Heart right ventricle (tissue), 16 donors: ENCODE data around the gene BTBD7. TPM values are rescaled to one million over a fixed set of nuclear protein-coding genes. Genes with fewer than 3 reads are reported as not detected.
A peak's percentile ranks its signal among the peaks of the same experiment; 100 is the strongest.

Experiments used
- ATAC-seq, 8 donors: fragments of 200-7000 bp; cut with Tn5 transposase; one replicate each; pipeline ENCODE4 v1.9.1; 2020; ENCODE audit warnings: mild to moderate bottlenecking in 8 of 8, moderate library complexity in 8 of 8, moderate number of reproducible peaks in 1 of 8
- DNase-seq, 2 donors: peaks; one replicate each; pipeline ENCODE4 v3.0.0-alpha.2; 2020
- H3K27ac ChIP-seq, 10 donors: fragments of 200-600 bp; sonication (generic) in 2 of 10; one replicate each; pipeline versions ENCODE4 v1.5.0 to v1.8.0; 2020 to 2022; ENCODE audit warnings: mild to moderate bottlenecking in 3 of 10
- H3K27me3 ChIP-seq, 7 donors: fragments of 200-600 bp; one replicate each; pipeline ENCODE4 v1.8.0; 2021 to 2022; ENCODE audit warnings: mild to moderate bottlenecking in 2 of 7
- H3K36me3 ChIP-seq, 9 donors: fragments of 200-600 bp; sonication (generic) in 1 of 9; one replicate each; pipeline versions ENCODE4 v1.5.0 to v1.8.0; 2020 to 2022; ENCODE audit warnings: mild to moderate bottlenecking in 2 of 9
- H3K4me1 ChIP-seq, 9 donors: fragments of 200-600 bp; sonication (generic) in 1 of 9; one replicate each; pipeline versions ENCODE4 v1.5.0 to v1.8.0; 2020 to 2022; ENCODE audit warnings: mild to moderate bottlenecking in 4 of 9
- H3K4me3 ChIP-seq, 10 donors: fragments of 200-600 bp; sonication (generic) in 2 of 10; one replicate each; pipeline versions ENCODE4 v1.5.0 to v1.8.0; 2020 to 2022; ENCODE audit warnings: mild to moderate bottlenecking in 7 of 10, moderate library complexity in 2 of 10
- H3K9me3 ChIP-seq, 11 donors: fragments of 200-600 bp in 10 of 11; sonication (generic) in 2 of 11; one replicate each; pipeline versions ENCODE4 v1.5.0 to v1.8.0; 2013 to 2022; ENCODE audit warnings: mild to moderate bottlenecking in 2 of 11, control low read depth in 1 of 11, moderate library complexity in 1 of 11
- CTCF ChIP-seq, 9 donors: fragments of 200-600 bp; sonication (generic) in 2 of 9; IDR thresholded peaks; one replicate each; pipeline versions ENCODE4 v1.5.0 to v1.8.0; 2021 to 2022; ENCODE audit warnings: antibody characterized with exemption in 9 of 9, mild to moderate bottlenecking in 5 of 9, moderate library complexity in 1 of 9
- WGBS, 2 donors: extraction: QIAGEN DNeasy Blood & Tissue Kit; methylation state at CpG; one replicate each; pipeline ENCODE4 v1.1.7; 2013; ENCODE audit warnings: inconsistent platforms in 1 of 2; 5-methylcytosine and 5-hydroxymethylcytosine counted together
- intact Hi-C, 10 donors: fragments of 100-400 bp; cut with DNase I; formaldehyde crosslinking; loops; one replicate each; pipeline versions ENCODE4 v1.11.1 to v1.14.2; 2022
- polyA plus RNA-seq, 2 donors: library from polyadenylated mRNA; stranded (reverse); fragments of 200-250 nt; gene quantifications; one replicate each; pipeline ENCODE4 v1.2.3, GENCODE V29; 2013
- total RNA-seq, 10 donors: library from RNA; stranded (reverse); fragmentation: NEBNext Ultra II Directional in 3 of 10; extraction: Animal tissue kit (Norgen Biotek cat#: 25700) in 3 of 10; gene quantifications; one replicate each; pipeline versions ENCODE4 v1.2.1 to v1.2.4, GENCODE V29; 2021 to 2023
- donor health status: Arrhythmogenic right ventricular cardiomyopathy.
- donor health status: ischemic (EF 13 %, LVEDD 7.1; RV severe dilation, severe dysfunction).
- donor health status: healthy with polysubstance abuse.
- donor health status: DM: no; HTN: yes; CAD: no.
- donor health status: DM: no; HTN: no; CAD: no.
- donor health status: ischemic (EF 25% LVEDD 6.9; RV normal size, moderate dysfunction).
- donor health status: ischemic (EF 25% LVEDD 5.7; RV mildly dilated, moderate dysfunction).
- donor health status: healthy.
- donor health status: DM: yes; HTN: yes; CAD: no.
- donor health status: Ischemic cardiomyopathy.
- donor health status: ischemic (EF 35%, LVEDD 5.7; RV mildly dilated, moderate dysfunction).
- donor health status: nonischemic (EF 11% LVEDD 7.7; RV severe dilation, severe dysfunction).
- donor health status: DM: yes; HTN: yes; CAD: no.
- donor health status: PGD.
- donor health status: ischemic (EF 29% LVEDD 5.4; RV normal size, mild dysfunction).
- donor health status: nonischemic (EF 23%, LVEDD 6.1; RV moderate dilation, normal function).

Gene BTBD7
- total and polyA plus RNA-seq, 12 donors, result 3.6 to 33.6 (median 22.1) TPM

GRCh38 chr14:93223565-93223964 is 109.3 kb downstream of the BTBD7 start:
- DNase-seq, result no peak
- intact Hi-C loops, result no loop called here
- no peaks in the 10 kb centered on the region for H3K27me3 ChIP-seq

GRCh38 chr14:93220509-93220908 is 112.3 kb downstream of the BTBD7 start:
- Histone ChIP-seq H3K9me3 (no peaks in the 10 kb centered on the region), H3K4me3 (no peak overlapping the region), H3K36me3 (peaks cover 0 to 100% (median 60%) of the 10 kb centered on the region in 9 donors), H3K4me1 (no peaks in the 10 kb centered on the region), H3K27me3 (no peaks in the 10 kb centered on the region), H3K27ac (no peak overlapping the region)
- intact Hi-C loops, result no loop called here
- ATAC-seq (no peak), DNase-seq (no peak)
- no peak for TF ChIP-seq CTCF (IDR thresholded peaks at IDR 0.05)

More at GRCh38 chr14:93223565-93223964, 109.3 kb downstream of the BTBD7 start:
- 97 to 98% methylated on average over 27 of the region's 27 CpGs for WGBS, 2 donors
- Histone ChIP-seq H3K4me3 (no peak overlapping the region), H3K27ac (no peak overlapping the region), H3K9me3 (no peaks in the 10 kb centered on the region), H3K36me3 (peaks cover 0 to 99% (median 64%) of the 10 kb centered on the region in 9 donors), H3K4me1 (no peaks in the 10 kb centered on the region)
- TF ChIP-seq CTCF (IDR thresholded peaks at IDR 0.05), result no peak
- no peak for ATAC-seq

- no peaks in the 10 kb centered on the region for H3K27me3 ChIP-seq
- no peaks in the 10 kb centered on the region for H3K4me1 ChIP-seq
- WGBS, 2 donors, result 51 to 52% methylated on average over 3 of the region's 3 CpGs
- DNase-seq, result peak in 1 of 2 donors; percentile 28
- H3K36me3 ChIP-seq, result peaks cover 0 to 100% (median 66%) of the 10 kb centered on the region in 9 donors
- intact Hi-C loops, result loop anchor here in 3 of 10 donors (10.0 kb wide), 1 partner anchor 396 kb away; no protein-coding TSS in a partner anchor
- no peaks in the 10 kb centered on the region for H3K9me3 ChIP-seq
- H3K4me3 ChIP-seq, result no peak overlapping the region
- ATAC-seq, result peak in 4 of 8 donors; percentile 33 to 63 (median 59)
- no peak overlapping the region for H3K27ac ChIP-seq
- peak in 8 of 9 donors; percentile 18 to 64 (median 57) for TF ChIP-seq CTCF (IDR thresholded peaks at IDR 0.05)
Observed at GRCh38 chr14:93219103-93219726, 113.6 kb downstream of the BTBD7 start.

GRCh38 chr14:93214598-93214997 is 118.2 kb downstream of the BTBD7 start:
- 97 to 99% methylated on average over 2 of the region's 2 CpGs for WGBS, 2 donors
- Histone ChIP-seq H3K27me3 (no peaks in the 10 kb centered on the region), H3K9me3 (no peaks in the 10 kb centered on the region), H3K27ac (no peak overlapping the region), H3K4me1 (peaks cover 0 to 5% (median under 1%) of the 10 kb centered on the region in 9 donors), H3K4me3 (no peak overlapping the region), H3K36me3 (peaks cover 0 to 99% (median 47%) of the 10 kb centered on the region in 9 donors)
- DNase-seq (no peak), ATAC-seq (no peak)
- intact Hi-C loops, result loop anchor here in 3 of 10 donors (10.0 kb wide), 1 partner anchor 400 kb away; no protein-coding TSS in a partner anchor
- no peak for TF ChIP-seq CTCF (IDR thresholded peaks at IDR 0.05)
